Mucosa of descending colon (tissue), 3 donors: ENCODE results near the gene RAPGEF5. TPM values are rescaled to one million over a fixed set of nuclear protein-coding genes. Genes with fewer than 3 reads are reported as not detected.

Source experiments
- ATAC-seq: fragments of 200-7000 bp; cut with Tn5 transposase; one replicate; pipeline ENCODE4 v1.9.1; 2020; ENCODE audit warnings: mild to moderate bottlenecking, moderate library complexity
- DNase-seq, 3 donors: peaks; one replicate each; pipeline ENCODE4 v3.0.0-alpha.2; 2020
- H3K36me3 ChIP-seq: fragments of 200-600 bp; one replicate; pipeline ENCODE4 v1.8.0; 2021; ENCODE audit warnings: low read depth, mild to moderate bottlenecking
- H3K4me1 ChIP-seq: fragments of 200-600 bp; one replicate; pipeline ENCODE4 v1.8.0; 2021; ENCODE audit warnings: low read depth, mild to moderate bottlenecking
- H3K4me3 ChIP-seq: fragments of 200-600 bp; one replicate; pipeline ENCODE4 v1.8.0; 2021; ENCODE audit warnings: mild to moderate bottlenecking
- H3K9me3 ChIP-seq: fragments of 200-600 bp; one replicate; pipeline ENCODE4 v1.8.0; 2021; ENCODE audit warnings: mild to moderate bottlenecking
- intact Hi-C, 2 donors: fragments of 100-400 bp; cut with DNase I in 1 of 2; cut with micrococcal nuclease in 1 of 2; formaldehyde crosslinking; loops; one replicate each; pipeline versions ENCODE4 v1.11.0 to v1.11.1; 2022; cut with DNase I, micrococcal nuclease
- total RNA-seq, 3 donors: library from RNA; stranded (reverse); fragmentation: NEBNext Ultra II Directional in 2 of 3; extraction: Animal tissue kit (Norgen Biotek cat#: 25700) in 2 of 3; gene quantifications; one replicate each; pipeline versions ENCODE4 v1.2.1 to v1.2.4, GENCODE V29; 2021 to 2023
- TF ChIP-seq, protein P1 (sequence below): fragments of 200-600 bp; IDR thresholded peaks from one replicate; pipeline ENCODE4 v1.8.0; 2022; ENCODE audit warnings: antibody characterized with exemption, mild to moderate bottlenecking
- donor health status: DM: no; HTN: no; CAD: no; lungs with moderate emphysema.
- donor health status: DM: no; HTN: no; CAD: no.
- donor health status: DM: no; HTN: yes; CAD: no.

Gene RAPGEF5
- total RNA-seq, 3 donors from 2014 or later: 34.7 to 87.8 (median 59.5) TPM

DNA sequence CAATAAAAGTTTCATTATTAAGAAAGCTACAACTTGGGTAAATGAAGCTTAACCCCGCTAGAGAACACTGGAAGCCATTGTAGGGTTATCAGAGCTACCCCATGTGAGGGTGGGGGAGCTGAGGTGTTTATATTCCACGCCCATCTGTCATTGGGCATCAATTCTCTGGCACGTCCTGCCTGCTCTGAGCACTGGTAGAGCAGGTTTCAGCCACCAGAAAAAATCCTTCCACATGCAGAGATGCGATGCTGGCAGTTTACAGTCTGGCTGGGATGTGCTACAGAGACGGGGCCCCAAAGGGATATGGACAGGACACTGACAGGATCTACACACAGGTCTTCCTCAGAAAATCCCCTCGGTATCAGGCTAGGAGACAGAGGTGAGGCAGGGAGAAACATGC lies 15.9 kb upstream of the RAPGEF5 start:
- intact Hi-C loops: no loop called here
- ATAC-seq (peak; percentile 78), DNase-seq (peak in 1 of 3 donors; percentile 43)
- Histone ChIP-seq H3K36me3 (no peaks in the 10 kb centered on the region), H3K4me3 (no peak overlapping the region), H3K4me1 (no peaks in the 10 kb centered on the region), H3K9me3 (no peaks in the 10 kb centered on the region)
- TF ChIP-seq, protein P1, sequence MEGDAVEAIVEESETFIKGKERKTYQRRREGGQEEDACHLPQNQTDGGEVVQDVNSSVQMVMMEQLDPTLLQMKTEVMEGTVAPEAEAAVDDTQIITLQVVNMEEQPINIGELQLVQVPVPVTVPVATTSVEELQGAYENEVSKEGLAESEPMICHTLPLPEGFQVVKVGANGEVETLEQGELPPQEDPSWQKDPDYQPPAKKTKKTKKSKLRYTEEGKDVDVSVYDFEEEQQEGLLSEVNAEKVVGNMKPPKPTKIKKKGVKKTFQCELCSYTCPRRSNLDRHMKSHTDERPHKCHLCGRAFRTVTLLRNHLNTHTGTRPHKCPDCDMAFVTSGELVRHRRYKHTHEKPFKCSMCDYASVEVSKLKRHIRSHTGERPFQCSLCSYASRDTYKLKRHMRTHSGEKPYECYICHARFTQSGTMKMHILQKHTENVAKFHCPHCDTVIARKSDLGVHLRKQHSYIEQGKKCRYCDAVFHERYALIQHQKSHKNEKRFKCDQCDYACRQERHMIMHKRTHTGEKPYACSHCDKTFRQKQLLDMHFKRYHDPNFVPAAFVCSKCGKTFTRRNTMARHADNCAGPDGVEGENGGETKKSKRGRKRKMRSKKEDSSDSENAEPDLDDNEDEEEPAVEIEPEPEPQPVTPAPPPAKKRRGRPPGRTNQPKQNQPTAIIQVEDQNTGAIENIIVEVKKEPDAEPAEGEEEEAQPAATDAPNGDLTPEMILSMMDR: no peak

DNA sequence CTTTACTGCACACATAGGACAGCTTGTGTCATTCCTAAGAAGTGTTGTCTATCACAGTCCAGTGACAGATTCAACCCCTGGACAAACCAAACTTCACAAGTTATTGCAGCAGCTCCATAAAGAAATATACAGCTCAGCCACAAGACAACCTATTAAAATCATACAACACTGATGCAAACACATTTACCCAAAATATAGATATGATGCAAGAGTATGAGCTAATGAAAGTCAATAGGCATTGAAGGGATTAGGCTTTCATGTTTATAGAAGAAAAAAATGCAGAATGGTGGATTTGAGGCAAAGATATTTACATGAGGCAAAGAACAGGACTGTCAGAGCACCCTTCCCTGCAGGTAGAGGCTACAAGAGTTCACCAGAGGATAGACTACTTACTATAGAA lies 14.9 kb upstream of the RAPGEF5 start:
- DNase-seq (no peak), ATAC-seq (no peak)
- TF ChIP-seq, protein P1: no peak
- intact Hi-C loops: no loop called here
- Histone ChIP-seq H3K4me3 (no peak overlapping the region), H3K4me1 (no peaks in the 10 kb centered on the region), H3K36me3 (no peaks in the 10 kb centered on the region), H3K9me3 (no peaks in the 10 kb centered on the region)

DNA sequence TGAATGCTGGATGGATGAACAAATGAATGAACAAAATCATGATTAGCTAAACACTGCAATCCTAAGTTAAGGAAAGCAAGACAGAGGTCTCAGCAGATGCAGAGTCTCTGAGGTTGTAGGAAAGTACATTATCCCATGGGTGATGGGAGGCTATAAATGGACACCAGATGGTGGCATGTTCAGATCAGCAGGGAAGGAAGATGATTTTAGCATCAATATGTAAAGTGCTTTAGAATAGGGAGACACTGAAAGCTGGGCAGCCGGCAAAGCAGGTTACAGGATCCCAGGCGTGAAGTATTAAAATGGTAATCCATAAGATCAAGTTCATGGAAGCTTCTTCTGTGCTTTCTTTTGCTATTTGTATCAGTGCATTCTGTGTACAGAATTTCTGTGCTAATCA lies 7.9 kb upstream of the RAPGEF5 start:
- Histone ChIP-seq H3K4me1 (no peaks in the 10 kb centered on the region), H3K36me3 (no peaks in the 10 kb centered on the region), H3K9me3 (no peaks in the 10 kb centered on the region), H3K4me3 (no peak overlapping the region)
- intact Hi-C loops: no loop called here
- TF ChIP-seq, protein P1: no peak
- DNase-seq (no peak), ATAC-seq (no peak)

DNA sequence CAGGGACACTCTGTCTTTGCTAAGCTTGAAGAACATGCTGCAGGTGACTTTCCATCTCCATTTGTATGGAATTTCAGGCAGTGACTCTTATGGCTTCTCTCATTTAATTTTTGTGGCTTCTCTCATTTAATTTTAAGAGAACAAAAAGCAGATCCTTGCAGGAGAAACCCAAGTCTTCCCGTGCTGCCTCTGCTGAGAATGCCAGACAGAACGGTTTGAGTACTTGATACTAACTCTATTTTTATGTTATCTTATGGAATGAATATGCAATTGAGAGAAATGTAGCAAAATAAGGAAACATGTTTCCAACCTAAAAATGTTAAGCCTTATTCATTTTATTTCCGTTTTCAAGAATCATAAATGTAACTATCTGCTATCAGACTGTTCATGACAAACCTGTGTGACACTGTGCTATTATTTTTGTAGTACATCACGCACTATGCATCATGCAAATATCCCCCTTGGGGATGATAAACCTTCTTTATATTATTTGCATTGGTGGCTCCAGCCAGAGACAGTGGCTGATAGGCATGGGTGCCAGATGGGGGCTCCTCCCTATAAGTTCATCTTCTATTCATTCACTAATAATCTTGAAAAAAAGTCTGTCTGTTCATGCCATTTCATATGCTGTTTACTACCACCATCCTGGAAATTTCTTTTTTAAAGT lies 6.9 kb upstream of the RAPGEF5 start:
- TF ChIP-seq, protein P1: no peak
- Histone ChIP-seq H3K36me3 (no peaks in the 10 kb centered on the region), H3K4me3 (no peak overlapping the region), H3K9me3 (no peaks in the 10 kb centered on the region), H3K4me1 (no peaks in the 10 kb centered on the region)
- ATAC-seq (no peak), DNase-seq (no peak)
- intact Hi-C loops: no loop called here

DNA sequence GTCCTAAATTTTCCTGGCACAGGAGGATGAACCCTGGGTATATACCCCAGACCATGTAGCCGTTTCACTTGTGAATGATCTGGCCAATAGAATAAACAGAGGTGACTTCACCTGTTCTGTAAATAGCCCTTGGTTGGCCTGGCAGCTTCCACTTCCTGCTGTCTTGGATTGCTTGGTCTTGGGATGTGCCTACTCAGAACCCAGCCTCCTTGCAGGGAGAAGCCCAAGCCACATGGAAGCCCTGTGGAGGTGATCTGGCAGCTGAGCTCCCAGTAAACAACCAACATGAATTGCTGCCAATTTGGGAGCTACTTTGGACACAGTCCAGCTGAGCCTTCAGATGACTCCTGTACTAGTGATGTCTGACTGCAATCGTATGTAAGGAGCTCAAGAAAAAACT lies 4.8 kb upstream of the RAPGEF5 start:
- Histone ChIP-seq H3K4me3 (no peak overlapping the region), H3K36me3 (no peaks in the 10 kb centered on the region), H3K4me1 (peaks cover 6% of the 10 kb centered on the region), H3K9me3 (no peaks in the 10 kb centered on the region)
- intact Hi-C loops: no loop called here
- TF ChIP-seq, protein P1: no peak
- DNase-seq (peak in 2 of 3 donors; percentile 56 to 71), ATAC-seq (peak; percentile 72)

DNA sequence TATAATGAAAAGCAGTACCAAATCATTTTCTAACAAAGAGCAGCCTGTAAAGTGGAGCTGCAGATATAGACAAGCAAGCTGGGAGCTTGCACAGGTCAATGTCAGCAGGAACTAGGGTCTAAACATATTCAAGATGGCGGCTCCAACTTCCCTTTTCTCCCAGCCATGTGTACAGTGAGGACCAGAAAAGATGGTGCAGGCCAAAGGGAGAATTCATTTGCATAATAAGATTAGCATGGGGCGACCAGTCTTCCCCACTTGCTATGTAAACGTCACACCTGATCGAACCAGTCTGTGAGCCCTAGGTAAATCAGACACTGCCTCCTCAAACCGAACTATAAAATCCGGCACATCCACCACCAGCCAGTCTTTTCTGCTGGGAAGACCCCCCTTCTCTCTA lies 4.4 kb upstream of the RAPGEF5 start:
- DNase-seq: no peak
- no peaks in the 10 kb centered on the region for H3K9me3 ChIP-seq
- intact Hi-C loops: no loop called here
- no peaks in the 10 kb centered on the region for H3K36me3 ChIP-seq
- H3K4me1 ChIP-seq: peaks cover 6% of the 10 kb centered on the region
- no peak for ATAC-seq
- TF ChIP-seq, protein P1: no peak
- no peak overlapping the region for H3K4me3 ChIP-seq
